Activated gamma-delta T cell treated with anti-CD3 and anti-CD28 coated beads, Interleukin-2, amount 50 U/mL, for 16 hours (primary cell): Measurements from ENCODE around the gene SLC17A2.
"Not testable (repeated sequence)": the region's sequence is repeated elsewhere in the genome, so short reads cannot be mapped to it uniquely, and the experiment has no call there.

Experiments
- DNase-seq: peaks from one replicate; pipeline ENCODE4 v3.0.0-alpha.2; 2020; ENCODE audit warnings: low read depth

SLC17A2 gene

DNA sequence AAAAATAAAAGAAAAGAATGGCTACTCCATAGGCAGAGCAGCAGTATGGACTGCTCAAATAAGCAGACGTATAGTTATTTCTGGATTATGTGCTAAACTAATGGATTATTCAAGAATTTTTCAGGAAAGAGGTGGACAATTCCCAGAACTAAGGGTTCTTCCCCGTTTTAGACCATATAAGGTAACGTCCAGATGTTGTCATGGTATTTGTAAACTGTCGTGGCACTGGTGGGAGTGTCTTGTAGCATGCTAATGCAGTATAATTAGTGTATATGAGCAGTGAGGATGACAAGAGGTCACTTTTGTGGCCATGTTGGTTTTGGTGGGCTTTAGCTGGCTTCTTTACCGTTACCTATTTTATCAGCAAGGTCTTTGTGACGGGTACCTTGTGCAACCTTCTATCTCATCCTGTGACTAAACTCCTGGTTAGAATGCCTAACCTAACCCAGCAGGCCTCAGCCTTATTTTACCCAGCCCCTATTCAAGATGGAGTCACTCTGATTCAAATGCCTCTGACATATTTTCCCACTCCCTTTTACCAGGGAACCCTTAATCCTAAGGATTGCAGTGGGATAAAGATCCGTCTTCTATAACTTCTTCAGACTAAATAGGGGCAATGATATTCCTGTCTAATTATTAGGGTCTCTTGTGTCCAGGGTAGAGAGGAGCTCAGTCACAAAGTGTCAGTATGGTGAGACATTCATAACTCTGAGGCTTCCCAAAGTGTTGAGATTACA lies 21.0 kb upstream of the SLC17A2 start:
- DNase-seq: no peak

DNA sequence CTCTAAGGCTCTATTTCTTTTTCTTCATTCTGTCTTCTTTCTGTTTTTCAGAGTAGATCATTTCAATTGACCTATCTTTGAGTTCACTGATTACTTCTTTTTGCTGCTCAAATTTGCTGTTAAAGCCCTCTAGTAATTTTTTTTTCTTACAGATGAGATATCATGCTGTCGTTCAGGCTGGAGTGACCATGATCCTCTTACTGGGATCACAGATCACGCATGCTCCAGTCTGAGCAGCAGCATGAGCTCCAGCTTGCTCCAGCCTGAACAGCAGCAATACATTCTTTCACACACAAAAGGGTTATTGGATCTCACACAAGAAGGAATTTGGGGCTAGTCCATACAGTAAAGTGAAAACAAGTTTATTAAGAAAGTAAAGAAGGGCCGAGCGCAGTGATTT lies 19.8 kb upstream of the SLC17A2 start:
- no peak for DNase-seq

DNA sequence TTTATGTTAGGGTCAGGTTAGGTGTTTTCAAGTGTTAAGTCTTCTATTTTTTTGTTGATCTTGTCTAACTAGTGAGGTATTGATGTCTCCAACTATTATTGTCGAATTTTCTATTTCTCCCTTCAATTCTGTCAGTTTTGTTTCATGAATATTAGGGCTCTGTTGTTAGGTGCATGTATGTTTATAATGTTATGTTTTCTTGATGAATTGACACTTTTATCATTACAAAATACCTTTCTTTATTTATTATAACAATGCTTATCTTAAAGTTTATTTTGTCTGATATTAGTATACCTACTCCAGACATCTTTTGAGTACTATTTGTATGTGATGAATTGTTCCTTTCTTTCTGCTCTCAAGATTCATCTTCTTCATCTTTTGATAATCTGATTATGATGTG lies 19.2 kb upstream of the SLC17A2 start:
- no peak for DNase-seq

DNA sequence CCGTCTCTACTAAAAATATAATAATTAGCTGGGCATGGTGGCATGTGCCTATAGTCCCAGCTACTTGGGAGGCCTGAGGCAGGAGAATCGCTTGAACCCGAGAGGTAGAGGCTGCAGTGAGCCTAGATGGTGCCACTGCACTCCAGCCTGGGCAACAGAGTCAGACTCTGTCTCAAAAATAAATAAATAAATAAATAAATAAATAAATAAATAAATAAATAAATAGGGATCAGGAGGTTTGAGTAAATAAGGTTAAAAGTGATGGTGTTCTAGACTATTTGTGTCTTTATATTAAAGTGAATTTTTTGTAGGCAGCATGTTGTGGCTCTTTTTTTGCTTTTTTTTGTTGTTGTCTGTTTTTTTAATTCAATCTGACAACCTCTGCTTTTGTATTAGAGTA lies 17.0 kb upstream of the SLC17A2 start:
- not testable (repeated sequence) for DNase-seq

DNA sequence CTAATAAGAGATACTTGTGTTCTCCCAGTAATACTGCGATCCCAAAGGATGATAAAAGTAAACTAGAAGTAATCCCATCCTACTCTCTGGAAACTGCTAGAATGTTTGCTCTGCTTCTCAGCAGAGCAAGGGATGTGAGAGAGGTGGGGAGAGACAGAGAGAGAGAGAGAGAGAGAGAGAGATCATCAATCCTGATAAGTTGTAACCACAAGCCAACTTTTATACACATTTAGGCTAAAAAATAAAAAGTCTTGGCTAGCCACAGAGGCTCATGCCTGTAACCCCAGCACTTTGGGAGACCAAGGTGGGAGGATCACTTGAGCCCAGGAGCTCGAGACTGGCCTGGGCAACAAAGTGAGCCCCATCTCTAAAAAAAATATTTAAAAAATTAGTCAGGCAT lies 16.1 kb upstream of the SLC17A2 start:
- no peak for DNase-seq

DNA sequence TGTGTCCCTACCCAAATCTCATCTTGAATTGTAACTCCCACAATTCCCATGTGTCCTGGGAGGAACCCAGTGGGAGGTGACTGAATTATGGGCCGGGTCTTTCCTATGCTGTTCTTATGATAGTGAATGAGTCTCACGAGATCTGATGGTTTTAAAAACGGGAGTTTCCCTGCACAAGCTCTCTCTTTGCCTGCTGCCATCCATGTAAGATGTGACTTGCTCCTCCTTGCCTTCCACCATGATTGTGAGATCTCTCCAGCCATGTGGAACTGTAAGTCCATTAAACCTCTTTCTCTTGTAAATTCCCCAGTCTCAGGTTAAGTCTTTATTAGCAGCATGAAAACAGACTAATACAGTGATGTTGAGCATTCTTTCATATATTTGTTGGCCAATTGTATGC lies 15.2 kb upstream of the SLC17A2 start:
- not testable (repeated sequence) for DNase-seq

DNA sequence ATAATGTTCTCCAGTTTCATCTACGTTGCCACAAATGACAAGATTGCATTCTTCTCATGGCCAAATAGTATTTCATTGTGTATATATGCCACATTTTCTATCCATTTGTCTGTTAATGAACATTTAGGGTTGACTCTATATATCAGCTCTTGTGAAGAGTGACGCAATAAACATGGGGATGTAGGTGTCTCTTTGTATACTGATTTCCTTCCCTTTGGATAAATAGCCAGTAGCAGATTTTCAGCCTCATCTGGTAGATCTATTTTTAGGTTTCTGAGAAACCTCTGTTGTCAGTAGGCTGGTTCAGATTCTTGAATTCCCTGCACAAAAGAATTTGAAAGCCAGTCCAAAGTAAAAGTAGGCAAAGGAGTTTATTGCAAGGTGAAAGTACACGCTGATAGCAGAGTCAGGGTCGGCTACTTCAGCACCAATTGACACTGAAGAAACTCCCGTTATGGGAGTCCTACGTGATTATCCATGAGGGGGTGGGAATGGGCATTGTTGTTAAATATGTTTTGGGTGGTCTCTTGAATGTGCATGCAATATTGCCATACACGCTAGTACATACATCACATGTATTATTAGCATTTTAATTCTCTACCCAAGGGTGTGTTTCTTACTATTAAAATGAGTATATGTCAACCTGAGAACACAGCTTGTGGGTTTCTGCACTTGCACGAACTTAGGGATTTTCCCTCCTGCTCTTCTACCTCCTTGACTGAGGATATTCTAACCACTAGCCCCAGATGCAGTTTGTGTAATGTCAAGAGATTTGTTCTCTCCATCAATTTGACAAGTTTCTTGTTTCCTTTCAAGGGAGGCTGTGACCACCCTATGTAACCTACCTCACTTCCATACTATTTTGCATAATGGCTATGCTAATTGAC lies 14.4 kb upstream of the SLC17A2 start:
- DNase-seq: no peak

DNA sequence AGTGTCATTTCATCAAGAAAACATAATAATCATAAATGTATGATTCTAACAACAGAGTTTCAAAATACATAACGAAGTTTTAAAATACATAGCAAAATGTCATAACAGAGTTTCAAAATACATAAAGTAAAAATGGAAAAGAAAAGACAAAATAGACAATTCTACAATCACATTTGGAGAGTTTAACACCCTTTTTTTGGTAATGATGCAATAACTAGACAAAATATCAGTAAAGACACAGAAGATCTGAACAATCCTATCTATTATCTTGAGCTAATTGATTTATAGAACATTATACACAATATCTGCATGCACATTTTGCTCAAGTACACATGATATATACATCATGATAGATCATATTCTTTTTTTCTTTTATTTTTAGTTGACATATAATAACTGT lies 13.4 kb upstream of the SLC17A2 start:
- no peak for DNase-seq

DNA sequence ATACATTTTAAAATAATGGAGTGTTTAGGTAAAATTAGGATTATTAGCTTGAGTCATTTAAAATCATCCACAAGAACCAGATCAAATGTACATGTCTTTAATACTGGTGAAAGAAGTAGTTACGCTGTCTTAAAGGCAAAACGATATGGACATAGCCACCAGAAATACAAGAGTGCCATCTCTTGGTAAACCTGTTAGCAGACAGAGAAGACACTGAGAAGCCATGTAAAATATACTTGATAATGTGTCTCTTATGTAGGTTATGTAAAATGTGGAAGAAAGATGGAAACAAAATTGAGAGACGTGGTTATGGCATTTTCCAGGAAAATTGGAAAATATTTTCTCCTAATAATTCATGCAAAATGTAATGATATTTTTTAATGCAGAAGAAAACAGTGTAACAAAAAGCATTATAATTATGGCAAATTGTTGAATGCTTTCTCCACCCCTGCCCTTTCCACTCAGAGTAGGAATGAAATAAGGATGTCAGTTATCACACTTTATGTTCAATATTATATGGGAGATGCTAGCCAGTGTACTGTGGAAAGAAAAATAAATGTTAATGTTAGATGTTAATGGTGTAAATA lies 12.2 kb upstream of the SLC17A2 start:
- DNase-seq: no peak

DNA sequence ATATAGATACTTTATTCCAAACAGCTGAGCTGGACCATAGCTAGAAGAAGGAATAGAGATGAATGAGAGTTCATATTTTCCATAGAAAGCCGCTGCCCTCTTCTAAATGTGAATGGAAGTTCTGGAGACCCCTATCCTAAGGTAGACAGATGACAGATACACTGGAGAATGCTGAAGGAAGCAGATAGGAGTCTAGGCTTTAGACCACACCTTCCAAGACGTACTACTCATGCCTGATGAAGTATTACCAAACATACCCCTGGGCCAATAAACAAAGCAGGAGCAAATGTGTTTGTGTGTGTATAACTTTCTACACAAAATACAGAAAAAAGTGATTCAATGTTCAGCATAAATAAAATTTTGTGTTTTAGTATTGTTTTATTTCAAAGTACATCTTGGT lies 9.1 kb upstream of the SLC17A2 start:
- no peak for DNase-seq

DNA sequence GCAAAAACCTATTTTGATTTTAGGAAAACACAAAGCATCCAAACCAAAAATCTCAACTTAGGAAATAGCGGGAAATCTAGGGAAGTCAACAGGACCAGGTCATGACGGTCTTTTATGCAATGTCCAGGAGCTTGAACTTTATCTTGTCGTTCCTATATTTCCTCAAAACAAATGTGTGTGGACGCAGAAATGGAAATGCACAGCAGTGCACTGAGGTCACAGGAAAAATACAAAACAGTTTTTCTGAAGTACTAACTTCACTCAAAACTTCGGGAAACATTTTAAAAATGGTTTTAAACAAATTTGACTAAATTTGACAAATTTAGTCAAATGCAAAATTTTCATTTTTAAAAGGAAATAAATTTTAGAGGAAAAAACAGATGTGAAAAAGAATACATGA lies 5.5 kb upstream of the SLC17A2 start:
- no peak for DNase-seq

DNA sequence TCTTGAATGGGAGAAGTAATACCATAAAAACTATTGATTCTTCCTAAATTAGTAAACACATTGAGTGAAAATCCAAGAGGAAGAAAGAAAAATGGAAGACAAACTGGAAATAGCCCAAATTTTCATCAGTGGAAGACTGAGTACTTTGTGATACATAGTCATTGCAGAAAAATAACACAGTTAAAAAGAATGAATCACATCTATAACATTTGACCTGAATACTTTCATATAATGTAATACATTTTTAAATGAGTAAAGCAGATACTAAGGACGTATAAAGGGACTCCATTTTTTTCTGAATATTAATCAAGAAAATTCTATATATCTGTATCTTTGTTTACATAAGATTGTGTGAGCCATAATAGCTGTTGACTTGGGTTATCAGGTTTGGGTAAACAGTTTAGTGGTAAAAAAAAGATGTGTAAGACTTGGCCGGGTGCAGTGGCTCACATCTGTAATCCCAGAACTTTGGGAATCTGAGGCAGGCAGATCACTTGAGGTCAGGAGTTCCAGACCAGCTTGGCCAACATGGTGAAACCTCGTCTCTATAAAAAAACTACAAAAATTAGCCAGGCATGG lies 4.3 kb upstream of the SLC17A2 start:
- no peak for DNase-seq

DNA sequence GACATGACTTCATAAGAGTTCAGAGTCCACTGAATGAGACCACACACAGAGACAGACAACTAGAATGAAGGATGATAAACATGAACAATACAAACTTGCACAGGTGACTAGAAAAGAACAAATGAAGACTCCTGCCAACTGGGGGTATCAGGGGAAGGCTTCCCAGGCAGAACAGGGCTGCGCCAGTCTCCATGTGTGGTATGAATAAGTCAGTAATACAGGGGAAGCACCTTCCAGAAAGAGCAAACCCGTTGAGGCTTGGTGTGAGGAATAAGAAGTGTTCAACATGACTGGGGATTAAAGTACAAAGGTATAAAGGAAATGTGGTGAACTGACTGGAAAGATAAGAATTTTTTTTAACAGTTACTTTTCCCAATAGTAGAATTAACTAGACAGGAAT lies 3.7 kb upstream of the SLC17A2 start:
- DNase-seq: no peak

DNA sequence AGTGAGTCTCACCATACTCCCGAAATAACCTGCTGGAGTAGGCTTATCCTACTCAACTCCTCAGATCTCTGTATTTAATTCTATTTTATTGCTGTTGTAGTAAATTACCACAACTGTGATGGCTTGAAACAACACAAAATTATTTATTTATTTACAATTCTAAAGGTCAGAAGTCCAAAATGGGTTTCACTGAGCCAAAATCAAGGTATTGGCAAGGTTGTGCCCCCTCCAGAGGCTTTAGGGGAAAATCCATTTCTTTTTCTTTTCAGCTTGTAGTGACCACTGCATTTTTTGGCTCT lies 869 bp upstream of the SLC17A2 start:
- no peak for DNase-seq

DNA sequence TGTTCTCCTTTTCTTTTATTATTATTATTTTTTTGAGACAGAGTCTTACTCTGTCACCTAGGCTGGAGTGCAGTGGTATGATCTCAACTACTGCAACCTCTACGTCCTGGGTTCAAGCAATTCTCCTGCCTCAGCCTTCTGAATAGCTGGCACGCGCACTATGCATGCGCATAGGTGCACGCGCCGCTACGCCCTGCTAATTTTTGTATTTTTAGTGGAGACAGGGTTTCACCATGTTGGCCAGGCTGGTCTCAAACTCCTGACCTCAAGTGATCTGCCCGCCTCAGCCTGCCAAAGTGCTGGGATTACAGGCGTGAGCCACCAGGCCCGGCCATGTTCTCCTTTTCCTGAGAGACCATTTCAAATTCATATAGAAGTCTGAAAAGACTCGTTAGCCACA lies 706 bp downstream of the SLC17A2 start:
- DNase-seq: not testable (repeated sequence)

DNA sequence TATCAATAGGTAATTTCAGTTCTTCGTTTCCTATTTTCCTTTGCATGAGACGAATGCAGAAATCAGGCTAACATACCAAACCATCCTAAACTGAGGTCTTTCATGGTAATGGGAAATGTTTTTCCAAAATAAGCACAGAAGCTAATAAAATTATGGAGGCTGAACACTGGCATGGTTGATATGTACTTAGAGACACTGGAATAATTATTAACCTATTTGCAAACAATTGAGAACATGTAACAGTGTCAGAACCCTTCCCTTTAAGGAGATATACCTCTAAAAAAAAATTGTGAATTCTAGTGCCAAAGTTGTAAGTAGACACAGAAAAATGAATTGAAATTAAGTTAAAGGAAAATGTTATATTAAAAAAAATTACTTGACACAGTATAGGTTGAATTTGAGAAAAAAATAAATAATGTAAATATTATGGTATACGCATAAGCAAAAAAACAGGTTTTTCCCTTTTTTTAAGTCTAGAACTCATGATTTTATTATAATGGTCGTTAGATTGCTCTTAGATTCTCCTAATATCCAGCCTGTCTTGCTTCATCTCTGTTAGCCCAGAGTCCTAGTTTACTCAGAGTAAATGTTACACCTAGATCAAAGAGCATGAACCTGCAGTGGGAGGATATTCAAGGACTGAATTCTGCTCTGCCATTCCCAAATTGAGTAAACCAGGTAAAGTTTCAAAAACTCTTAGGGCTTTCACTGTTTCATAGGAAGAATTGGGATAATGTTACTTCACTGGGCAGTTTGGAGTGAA lies 1.7 kb downstream of the SLC17A2 start:
- DNase-seq: no peak

DNA sequence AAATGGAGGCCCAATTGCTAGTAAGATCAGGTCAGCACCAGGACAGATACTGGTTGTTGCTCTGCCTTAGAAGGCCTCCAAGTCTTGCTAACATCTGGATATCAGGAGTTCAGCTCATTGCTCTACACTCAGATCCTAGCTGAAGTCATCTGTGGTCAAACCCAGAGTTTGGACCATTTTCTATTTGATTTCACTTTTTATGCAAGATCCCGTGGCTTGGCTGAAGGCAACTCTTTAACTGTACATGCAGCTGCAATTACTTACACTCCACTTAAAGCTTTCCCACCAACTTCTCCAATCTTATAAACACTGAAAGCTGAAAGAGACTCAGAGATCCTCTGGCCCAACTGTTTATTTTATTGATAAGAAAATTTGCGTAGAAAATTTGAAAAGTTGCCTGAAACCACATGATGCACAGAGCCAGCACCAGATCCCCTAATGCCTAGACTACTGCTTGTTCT lies 2.7 kb downstream of the SLC17A2 start:
- no peak for DNase-seq

DNA sequence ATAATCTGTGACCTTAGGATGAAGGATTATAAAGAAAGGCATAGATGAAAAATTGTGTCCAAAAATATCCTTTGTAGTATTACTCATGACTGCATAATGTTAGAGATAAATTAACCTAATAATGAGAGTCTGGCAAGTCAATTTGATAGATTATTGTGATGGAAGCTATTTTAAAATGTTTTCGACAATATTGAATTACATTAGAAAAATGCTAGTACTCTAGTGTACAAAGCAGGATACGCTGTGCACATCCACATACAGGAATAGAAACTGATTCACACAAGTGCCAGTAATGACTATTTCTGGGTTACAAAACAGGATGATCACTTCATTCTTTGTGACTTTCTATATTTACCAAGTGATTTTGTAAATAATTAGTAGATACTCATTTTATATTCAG lies 3.3 kb downstream of the SLC17A2 start:
- DNase-seq: no peak

DNA sequence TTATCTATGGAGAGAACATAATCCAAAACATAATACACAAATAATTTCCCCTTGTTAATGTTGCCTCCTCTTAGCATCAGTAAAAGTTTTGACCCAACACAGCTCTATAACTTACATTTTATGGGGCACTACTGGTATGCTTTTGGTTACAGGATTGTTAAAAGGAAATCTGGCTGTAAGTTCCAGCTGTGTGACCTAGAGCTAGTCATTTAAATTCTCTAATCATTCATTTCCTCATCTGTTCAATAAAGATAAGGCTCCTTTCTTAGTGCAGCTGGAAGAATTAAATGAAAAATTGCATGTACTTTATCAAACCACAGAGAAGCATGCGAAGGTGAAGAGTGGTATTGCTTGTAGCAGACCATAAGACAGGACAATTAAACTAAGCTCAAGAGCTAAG lies 4.6 kb downstream of the SLC17A2 start:
- DNase-seq: no peak

DNA sequence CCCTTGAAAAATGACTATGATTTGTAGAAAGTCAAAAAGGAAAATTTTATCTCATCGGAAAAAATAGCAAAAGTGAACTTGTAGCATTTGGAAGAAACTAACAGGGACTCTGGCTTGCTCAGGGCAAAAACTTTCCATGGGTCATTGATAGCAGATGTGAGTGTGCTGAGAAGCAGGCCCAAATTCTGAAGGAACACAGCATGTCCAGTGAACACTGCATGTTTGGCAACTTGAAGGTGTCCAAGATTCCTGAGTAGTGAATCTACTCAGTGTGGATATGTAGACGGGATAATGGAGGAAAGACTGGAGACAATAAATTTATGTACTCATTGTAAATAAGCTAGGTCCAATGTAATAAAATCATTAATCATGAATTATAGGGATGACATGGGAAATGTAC lies 8.2 kb downstream of the SLC17A2 start:
- DNase-seq: no peak

DNA sequence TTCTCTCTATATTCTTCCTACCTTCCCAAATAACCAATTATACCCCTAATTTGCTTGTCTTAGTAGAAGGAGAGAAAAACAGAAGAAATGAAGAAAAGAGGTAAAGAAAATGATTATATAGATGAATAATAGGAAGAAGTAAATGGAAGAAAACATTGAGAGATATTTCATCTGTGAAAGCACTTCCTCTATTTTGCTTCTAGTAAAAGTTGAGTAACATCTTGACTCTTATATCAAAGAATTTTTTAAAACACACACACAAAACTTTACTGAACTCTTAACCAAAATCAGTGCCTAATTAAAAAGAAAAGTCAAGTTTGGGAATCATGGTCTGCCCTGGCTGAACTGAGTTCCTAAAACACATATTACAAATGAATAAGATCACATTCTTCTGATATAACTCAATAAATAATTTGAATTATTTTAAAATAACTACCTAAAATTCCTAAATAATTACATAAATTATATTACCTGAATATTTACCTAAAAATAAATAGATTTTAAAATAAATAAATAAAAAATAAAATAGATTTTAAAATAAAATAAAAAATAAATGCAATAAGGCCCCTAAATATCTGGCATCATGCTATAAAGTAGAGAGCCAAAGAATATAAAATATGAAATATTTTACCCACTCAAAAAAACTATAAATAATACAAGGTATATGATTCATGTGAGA lies 8.8 kb downstream of the SLC17A2 start:
- DNase-seq: no peak

DNA sequence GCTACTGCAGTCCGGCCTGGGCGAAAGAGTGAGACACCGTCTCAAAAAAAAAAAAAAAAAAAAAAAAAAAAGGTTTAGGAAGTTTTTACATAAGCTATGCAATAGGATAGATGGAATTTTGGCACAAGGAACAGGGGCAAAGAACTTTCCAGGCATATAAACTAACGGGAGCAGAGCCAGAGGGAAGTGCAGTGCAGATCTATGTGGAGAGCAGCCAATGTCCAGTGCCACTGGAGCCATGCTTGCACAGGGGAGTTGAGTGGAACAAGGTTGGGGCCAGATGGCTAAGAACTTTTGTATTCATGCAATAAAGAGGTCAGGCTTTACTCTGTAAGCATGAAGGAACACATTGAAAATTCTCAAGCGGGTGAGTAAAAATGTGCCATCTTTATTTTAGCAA lies 10.8 kb downstream of the SLC17A2 start:
- DNase-seq: no peak
